GM12878 (cell line): ENCODE results near the gene SAMSN1. TPM values are rescaled to one million over a fixed set of nuclear protein-coding genes. Genes with fewer than 3 reads are reported as not detected.

Experiments used
- BHLHE40 ChIP-seq, 2 experiments: fragments of 450-650 bp in 1 of 2; IDR thresholded peaks; 2 replicates each; pipeline ENCODE4 v1.6.1; 2011 to 2017; ENCODE audit warnings: low read depth in 2 of 2, borderline replicate concordance in 1 of 2, improper control_type of control experiment in 1 of 2, low read length in 1 of 2, mild to moderate bottlenecking in 1 of 2
- CREM ChIP-seq: IDR thresholded peaks from 2 replicates; pipeline ENCODE4 v1.6.1; 2014; ENCODE audit warnings: antibody characterized with exemption, low read depth
- EED ChIP-seq: sonication (generic); IDR thresholded peaks from 2 replicates; pipeline ENCODE4 v1.6.1; 2016; ENCODE audit warnings: antibody characterized with exemption, low read depth
- ETV6 ChIP-seq, 2 experiments: fragments of 450-650 bp in 1 of 2; IDR thresholded peaks in 1 of 2; conservative IDR thresholded peaks in 1 of 2; 2 replicates each; pipeline ENCODE4 v1.6.1; 2014; ENCODE audit warnings: antibody characterized with exemption in 1 of 2, borderline replicate concordance in 1 of 2, low read depth in 1 of 2, mild to moderate bottlenecking in 1 of 2, moderate library complexity in 1 of 2
- FOXM1 ChIP-seq: IDR thresholded peaks from 2 replicates; pipeline ENCODE4 v1.6.1; 2012; ENCODE audit warnings: low read depth, mild to moderate bottlenecking, inconsistent platforms, low read length, moderate library complexity
- GABPA ChIP-seq: IDR thresholded peaks from 2 replicates; pipeline ENCODE4 v1.6.1; 2014; ENCODE audit warnings: antibody characterized with exemption, low read depth, mild to moderate bottlenecking, inconsistent platforms
- GATAD2B ChIP-seq: fragments of 450-650 bp; conservative IDR thresholded peaks from 2 replicates; pipeline ENCODE4 v1.6.1; 2017; ENCODE audit warnings: low read depth, mild to moderate bottlenecking, moderate library complexity
- IRF4 ChIP-seq: IDR thresholded peaks from 2 replicates; pipeline ENCODE4 v1.6.1; 2011; ENCODE audit warnings: low read depth, low read length
- KDM1A ChIP-seq: fragments of 200-600 bp; sonication (generic); IDR thresholded peaks from 2 replicates; pipeline ENCODE4 v1.6.1; 2016; ENCODE audit warnings: borderline replicate concordance
- MEF2A ChIP-seq: IDR thresholded peaks from 2 replicates; pipeline ENCODE4 v1.6.1; 2011; ENCODE audit warnings: low read depth, mild to moderate bottlenecking, low read length, moderate library complexity; ENCODE audit not compliant: insufficient read depth
- RUNX3 ChIP-seq: IDR thresholded peaks from 2 replicates; pipeline ENCODE4 v1.6.1; 2012; ENCODE audit warnings: low read length, inconsistent platforms
- SIX5 ChIP-seq: IDR thresholded peaks from 2 replicates; pipeline ENCODE4 v1.6.1; 2011; ENCODE audit warnings: mild to moderate bottlenecking, low read depth, low read length, moderate library complexity; ENCODE audit not compliant: severe bottlenecking
- TCF3 ChIP-seq: IDR thresholded peaks from 2 replicates; pipeline ENCODE4 v1.6.1; 2012; ENCODE audit warnings: low read depth, mild to moderate bottlenecking, low read length, borderline replicate concordance; ENCODE audit not compliant: insufficient read depth
- polyA plus RNA-seq, 11 experiments: library from polyadenylated mRNA; depleted of rRNA in 4 of 11; unstranded in 6 of 11; stranded (reverse) in 5 of 11; fragments of >200 nt; fragmentation: Nextera tagmentation in 4 of 11; fragmentation: Illumina TruSeq in 1 of 11; extraction: Ambion mirVana in 4 of 11; extraction: Trizol in 1 of 11; gene quantifications; 1 replicate in 1 of 11; 2 replicates in 10 of 11; pipeline versions ENCODE4 v1.2.1 to v1.2.3, GENCODE V29; 2011 to 2016; ENCODE audit warnings: inconsistent platforms in 2 of 11, missing spikeins in 2 of 11, low read depth in 1 of 11
- total RNA-seq, 4 experiments: library from RNA; depleted of rRNA in 3 of 4; stranded (reverse); fragments of >200 nt in 3 of 4; fragmentation: Illumina TruSeq in 1 of 4; extraction: Trizol in 1 of 4; gene quantifications; 2 replicates each; pipeline versions ENCODE4 v1.2.1 to v1.2.3, GENCODE V29; 2013 to 2021
- TF ChIP-seq, protein P1 (sequence below): IDR thresholded peaks from 2 replicates; pipeline ENCODE4 v1.6.1; 2012; ENCODE audit warnings: low read length, inconsistent platforms
- TF ChIP-seq, protein P2 (sequence below): IDR thresholded peaks from 2 replicates; pipeline ENCODE4 v1.6.1; 2011; ENCODE audit warnings: borderline replicate concordance, low read depth, mild to moderate bottlenecking, moderate library complexity, low read length; ENCODE audit not compliant: insufficient read depth, poor library complexity, severe bottlenecking
- TF ChIP-seq, protein P3 (sequence below): IDR thresholded peaks from 2 replicates; pipeline ENCODE4 v1.6.1; 2011; ENCODE audit warnings: mild to moderate bottlenecking, low read depth, low read length, moderate library complexity; ENCODE audit not compliant: insufficient replicate concordance
- TF ChIP-seq, protein P4 (sequence below): fragments of 450-650 bp; IDR thresholded peaks from 2 replicates; pipeline ENCODE4 v1.6.1; 2016; ENCODE audit warnings: mild to moderate bottlenecking
- TF ChIP-seq, protein P5 (sequence below): IDR thresholded peaks from 2 replicates; pipeline ENCODE4 v1.6.1; 2011; ENCODE audit warnings: low read depth, low read length, improper control_type of control experiment, borderline replicate concordance
- TF ChIP-seq, protein P6 (sequence below): fragments of 450-650 bp; IDR thresholded peaks from 2 replicates; pipeline ENCODE4 v1.6.1; 2016; ENCODE audit warnings: mild to moderate bottlenecking, moderate library complexity, borderline replicate concordance

SAMSN1 gene
- total and polyA plus RNA-seq, 10 of the 15 experiments (the other 5 are each of a cell fraction or from before 2014, with no cell fraction given), result 23.2 to 102 (median 44.9) TPM

DNA sequence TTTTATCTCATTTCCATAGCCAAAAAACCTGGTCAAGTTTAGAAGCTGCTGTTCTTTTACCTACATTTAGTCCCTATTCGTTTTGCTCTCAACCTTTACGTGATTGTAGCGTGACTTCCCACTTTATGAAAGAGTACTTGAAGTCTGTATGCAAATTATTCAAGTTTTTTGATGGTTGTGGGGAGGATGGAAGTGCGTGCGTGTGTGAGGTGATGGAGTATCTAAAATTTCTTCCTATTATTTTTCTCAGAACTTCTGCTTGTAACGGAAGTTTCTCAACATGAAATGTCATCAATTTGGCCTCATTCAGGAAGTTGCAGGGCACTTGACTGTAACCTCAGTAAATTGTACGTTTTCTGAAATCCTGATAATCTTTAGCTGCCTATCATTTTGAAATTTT lies 64.0 kb downstream of the SAMSN1 start (continued):
- TF ChIP-seq GABPA (0 out of 2 replicates have a peak, but pooled peaks have one; percentile 25), FOXM1 (peak; percentile 65; the same call in 1 of the 2 replicates), MEF2A (peak; percentile 35; the same call in 1 of the 2 replicates), IRF4 (no peak), CREM (peak; percentile 58), RUNX3 (peak; percentile 70), ETV6 (conservative IDR thresholded peaks at IDR 0.05 in 1 of 2, IDR thresholded peaks at IDR 0.05 in 1 of 2; ENCODE audit: borderline replicate concordance in 1 of 2, low read depth in 1 of 2) (peak in 1 of 2 experiments; percentile 63; a peak in 2 of 4 replicates), BHLHE40 (IDR thresholded peaks at IDR 0.05; ENCODE audit: borderline replicate concordance in 1 of 2, low read depth in 2 of 2, low read length in 1 of 2) (peak in 1 of 2 experiments; percentile 35; a peak in 1 of 4 replicates), TCF3 (no peak), EED (peak; percentile 19; the same call in 1 of the 2 replicates), SIX5 (no peak), GATAD2B (no peak), KDM1A (no peak)
- TF ChIP-seq, protein P1, sequence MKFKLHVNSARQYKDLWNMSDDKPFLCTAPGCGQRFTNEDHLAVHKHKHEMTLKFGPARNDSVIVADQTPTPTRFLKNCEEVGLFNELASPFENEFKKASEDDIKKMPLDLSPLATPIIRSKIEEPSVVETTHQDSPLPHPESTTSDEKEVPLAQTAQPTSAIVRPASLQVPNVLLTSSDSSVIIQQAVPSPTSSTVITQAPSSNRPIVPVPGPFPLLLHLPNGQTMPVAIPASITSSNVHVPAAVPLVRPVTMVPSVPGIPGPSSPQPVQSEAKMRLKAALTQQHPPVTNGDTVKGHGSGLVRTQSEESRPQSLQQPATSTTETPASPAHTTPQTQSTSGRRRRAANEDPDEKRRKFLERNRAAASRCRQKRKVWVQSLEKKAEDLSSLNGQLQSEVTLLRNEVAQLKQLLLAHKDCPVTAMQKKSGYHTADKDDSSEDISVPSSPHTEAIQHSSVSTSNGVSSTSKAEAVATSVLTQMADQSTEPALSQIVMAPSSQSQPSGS, result peak; percentile 64
- TF ChIP-seq, protein P2, sequence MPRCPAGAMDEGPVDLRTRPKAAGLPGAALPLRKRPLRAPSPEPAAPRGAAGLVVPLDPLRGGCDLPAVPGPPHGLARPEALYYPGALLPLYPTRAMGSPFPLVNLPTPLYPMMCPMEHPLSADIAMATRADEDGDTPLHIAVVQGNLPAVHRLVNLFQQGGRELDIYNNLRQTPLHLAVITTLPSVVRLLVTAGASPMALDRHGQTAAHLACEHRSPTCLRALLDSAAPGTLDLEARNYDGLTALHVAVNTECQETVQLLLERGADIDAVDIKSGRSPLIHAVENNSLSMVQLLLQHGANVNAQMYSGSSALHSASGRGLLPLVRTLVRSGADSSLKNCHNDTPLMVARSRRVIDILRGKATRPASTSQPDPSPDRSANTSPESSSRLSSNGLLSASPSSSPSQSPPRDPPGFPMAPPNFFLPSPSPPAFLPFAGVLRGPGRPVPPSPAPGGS, result peak; percentile 44
- TF ChIP-seq, protein P3, sequence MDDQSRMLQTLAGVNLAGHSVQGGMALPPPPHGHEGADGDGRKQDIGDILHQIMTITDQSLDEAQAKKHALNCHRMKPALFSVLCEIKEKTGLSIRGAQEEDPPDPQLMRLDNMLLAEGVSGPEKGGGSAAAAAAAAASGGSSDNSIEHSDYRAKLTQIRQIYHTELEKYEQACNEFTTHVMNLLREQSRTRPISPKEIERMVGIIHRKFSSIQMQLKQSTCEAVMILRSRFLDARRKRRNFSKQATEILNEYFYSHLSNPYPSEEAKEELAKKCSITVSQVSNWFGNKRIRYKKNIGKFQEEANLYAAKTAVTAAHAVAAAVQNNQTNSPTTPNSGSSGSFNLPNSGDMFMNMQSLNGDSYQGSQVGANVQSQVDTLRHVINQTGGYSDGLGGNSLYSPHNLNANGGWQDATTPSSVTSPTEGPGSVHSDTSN, result no peak
- TF ChIP-seq, protein P4, sequence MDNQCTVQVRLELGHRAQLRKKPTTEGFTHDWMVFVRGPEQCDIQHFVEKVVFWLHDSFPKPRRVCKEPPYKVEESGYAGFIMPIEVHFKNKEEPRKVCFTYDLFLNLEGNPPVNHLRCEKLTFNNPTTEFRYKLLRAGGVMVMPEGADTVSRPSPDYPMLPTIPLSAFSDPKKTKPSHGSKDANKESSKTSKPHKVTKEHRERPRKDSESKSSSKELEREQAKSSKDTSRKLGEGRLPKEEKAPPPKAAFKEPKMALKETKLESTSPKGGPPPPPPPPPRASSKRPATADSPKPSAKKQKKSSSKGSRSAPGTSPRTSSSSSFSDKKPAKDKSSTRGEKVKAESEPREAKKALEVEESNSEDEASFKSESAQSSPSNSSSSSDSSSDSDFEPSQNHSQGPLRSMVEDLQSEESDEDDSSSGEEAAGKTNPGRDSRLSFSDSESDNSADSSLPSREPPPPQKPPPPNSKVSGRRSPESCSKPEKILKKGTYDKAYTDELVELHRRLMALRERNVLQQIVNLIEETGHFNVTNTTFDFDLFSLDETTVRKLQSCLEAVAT, result no peak
- TF ChIP-seq, protein P5, sequence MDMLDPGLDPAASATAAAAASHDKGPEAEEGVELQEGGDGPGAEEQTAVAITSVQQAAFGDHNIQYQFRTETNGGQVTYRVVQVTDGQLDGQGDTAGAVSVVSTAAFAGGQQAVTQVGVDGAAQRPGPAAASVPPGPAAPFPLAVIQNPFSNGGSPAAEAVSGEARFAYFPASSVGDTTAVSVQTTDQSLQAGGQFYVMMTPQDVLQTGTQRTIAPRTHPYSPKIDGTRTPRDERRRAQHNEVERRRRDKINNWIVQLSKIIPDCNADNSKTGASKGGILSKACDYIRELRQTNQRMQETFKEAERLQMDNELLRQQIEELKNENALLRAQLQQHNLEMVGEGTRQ, result no peak
- TF ChIP-seq, protein P6, sequence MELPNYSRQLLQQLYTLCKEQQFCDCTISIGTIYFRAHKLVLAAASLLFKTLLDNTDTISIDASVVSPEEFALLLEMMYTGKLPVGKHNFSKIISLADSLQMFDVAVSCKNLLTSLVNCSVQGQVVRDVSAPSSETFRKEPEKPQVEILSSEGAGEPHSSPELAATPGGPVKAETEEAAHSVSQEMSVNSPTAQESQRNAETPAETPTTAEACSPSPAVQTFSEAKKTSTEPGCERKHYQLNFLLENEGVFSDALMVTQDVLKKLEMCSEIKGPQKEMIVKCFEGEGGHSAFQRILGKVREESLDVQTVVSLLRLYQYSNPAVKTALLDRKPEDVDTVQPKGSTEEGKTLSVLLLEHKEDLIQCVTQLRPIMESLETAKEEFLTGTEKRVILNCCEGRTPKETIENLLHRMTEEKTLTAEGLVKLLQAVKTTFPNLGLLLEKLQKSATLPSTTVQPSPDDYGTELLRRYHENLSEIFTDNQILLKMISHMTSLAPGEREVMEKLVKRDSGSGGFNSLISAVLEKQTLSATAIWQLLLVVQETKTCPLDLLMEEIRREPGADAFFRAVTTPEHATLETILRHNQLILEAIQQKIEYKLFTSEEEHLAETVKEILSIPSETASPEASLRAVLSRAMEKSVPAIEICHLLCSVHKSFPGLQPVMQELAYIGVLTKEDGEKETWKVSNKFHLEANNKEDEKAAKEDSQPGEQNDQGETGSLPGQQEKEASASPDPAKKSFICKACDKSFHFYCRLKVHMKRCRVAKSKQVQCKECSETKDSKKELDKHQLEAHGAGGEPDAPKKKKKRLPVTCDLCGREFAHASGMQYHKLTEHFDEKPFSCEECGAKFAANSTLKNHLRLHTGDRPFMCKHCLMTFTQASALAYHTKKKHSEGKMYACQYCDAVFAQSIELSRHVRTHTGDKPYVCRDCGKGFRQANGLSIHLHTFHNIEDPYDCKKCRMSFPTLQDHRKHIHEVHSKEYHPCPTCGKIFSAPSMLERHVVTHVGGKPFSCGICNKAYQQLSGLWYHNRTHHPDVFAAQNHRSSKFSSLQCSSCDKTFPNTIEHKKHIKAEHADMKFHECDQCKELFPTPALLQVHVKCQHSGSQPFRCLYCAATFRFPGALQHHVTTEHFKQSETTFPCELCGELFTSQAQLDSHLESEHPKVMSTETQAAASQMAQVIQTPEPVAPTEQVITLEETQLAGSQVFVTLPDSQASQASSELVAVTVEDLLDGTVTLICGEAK, result no peak
